Measurements from ENCODE around the gene PIP5KL1. TPM values are rescaled to one million over a fixed set of nuclear protein-coding genes. Genes with fewer than 3 reads are reported as not detected.

PIP5KL1 gene
- total RNA-seq, 1 donor from 2014 or later, result 5.8 TPM

GRCh38 chr9:127936347-127936852, 5.8 kb upstream of the PIP5KL1 start:
- peak overlapping the region; percentile 94 for H3K4me3 Mint-ChIP-seq
- peaks cover 29% of the 10 kb centered on the region for H3K4me1 Mint-ChIP-seq (ENCODE audit: unreplicated experiment)
- no peak for TF ChIP-seq CTCF (conservative IDR thresholded peaks at IDR 0.05)
- peaks cover 9% of the 10 kb centered on the region for H3K36me3 Mint-ChIP-seq
- no peaks in the 10 kb centered on the region for H3K9me3 Mint-ChIP-seq
- peak overlapping the region; percentile 90 for H3K27ac Mint-ChIP-seq
- H3K27me3 Mint-ChIP-seq, result no peaks in the 10 kb centered on the region
- DNase-seq (ENCODE audit: extremely low spot score, unreplicated experiment), result no peak

- Mint-ChIP-seq H3K27me3 (no peaks in the 10 kb centered on the region), H3K9me3 (no peaks in the 10 kb centered on the region), H3K4me1 (ENCODE audit: unreplicated experiment) (peaks cover 35% of the 10 kb centered on the region), H3K4me3 (peak overlapping the region; percentile 94), H3K36me3 (peaks cover 9% of the 10 kb centered on the region), H3K27ac (peak overlapping the region; percentile 90)
- no peak for TF ChIP-seq CTCF (conservative IDR thresholded peaks at IDR 0.05)
- no peak for DNase-seq (ENCODE audit: extremely low spot score, unreplicated experiment)
Observed at GRCh38 chr9:127935765-127936221, 5.2 kb upstream of the PIP5KL1 start.

GRCh38 chr9:127934986-127935385, 4.4 kb upstream of the PIP5KL1 start:
- H3K27ac Mint-ChIP-seq, result no peak overlapping the region
- no peak for TF ChIP-seq CTCF (conservative IDR thresholded peaks at IDR 0.05)
- H3K36me3 Mint-ChIP-seq, result peaks cover 9% of the 10 kb centered on the region
- peaks cover 38% of the 10 kb centered on the region for H3K4me1 Mint-ChIP-seq (ENCODE audit: unreplicated experiment)
- H3K9me3 Mint-ChIP-seq, result no peaks in the 10 kb centered on the region
- peaks cover 3% of the 10 kb centered on the region for H3K27me3 Mint-ChIP-seq
- peak overlapping the region; percentile 72 for H3K4me3 Mint-ChIP-seq
- no peak for DNase-seq (ENCODE audit: extremely low spot score, unreplicated experiment)

GRCh38 chr9:127934248-127934647, 3.7 kb upstream of the PIP5KL1 start:
- Mint-ChIP-seq H3K4me3 (peak overlapping the region; percentile 68), H3K36me3 (peaks cover 9% of the 10 kb centered on the region), H3K27me3 (peaks cover 10% of the 10 kb centered on the region), H3K27ac (peak overlapping the region; percentile 63), H3K4me1 (ENCODE audit: unreplicated experiment) (peaks cover 40% of the 10 kb centered on the region), H3K9me3 (no peaks in the 10 kb centered on the region)
- DNase-seq (ENCODE audit: extremely low spot score, unreplicated experiment), result no peak
- no peak for TF ChIP-seq CTCF (conservative IDR thresholded peaks at IDR 0.05)

- DNase-seq (ENCODE audit: extremely low spot score, unreplicated experiment), result no peak
- Mint-ChIP-seq H3K27ac (peak overlapping the region; percentile 88), H3K36me3 (peaks cover 9% of the 10 kb centered on the region), H3K27me3 (peaks cover 29% of the 10 kb centered on the region), H3K4me3 (peak overlapping the region; percentile 79), H3K9me3 (no peaks in the 10 kb centered on the region), H3K4me1 (ENCODE audit: unreplicated experiment) (peaks cover 25% of the 10 kb centered on the region)
- no peak for TF ChIP-seq CTCF (conservative IDR thresholded peaks at IDR 0.05)
Observed at GRCh38 chr9:127931092-127931881, 710 bp upstream of the PIP5KL1 start.

Measured in type B pancreatic cell (in vitro differentiated cells).